Osteoblast (primary cell): Measurements from ENCODE around the gene ASCC1. TPM values are rescaled to one million over a fixed set of nuclear protein-coding genes. Genes with fewer than 3 reads are reported as not detected.

Experiments
- DNase-seq: peaks from one replicate; pipeline ENCODE4 v3.0.0; 2011; ENCODE audit warnings: low spot score, mixed read lengths; ENCODE audit not compliant: insufficient read length; ENCODE audit errors: missing footprints
- H2AFZ ChIP-seq: 2 replicates; pipeline ENCODE4 v1.6.0; 2011; ENCODE audit warnings: mild to moderate bottlenecking, low read length
- H3K27ac ChIP-seq: 2 replicates; pipeline ENCODE4 v1.5.1; 2011; ENCODE audit warnings: mild to moderate bottlenecking, low read depth, low read length, moderate library complexity
- H3K27me3 ChIP-seq: 2 replicates; pipeline ENCODE4 v1.6.0; 2012; ENCODE audit warnings: mild to moderate bottlenecking, control low read depth, inconsistent platforms, low read length, moderate library complexity; ENCODE audit not compliant: insufficient read depth
- H3K36me3 ChIP-seq: 2 replicates; pipeline ENCODE4 v1.5.1; 2011; ENCODE audit warnings: mild to moderate bottlenecking, low read length, control low read depth, moderate library complexity; ENCODE audit not compliant: insufficient read depth
- H3K4me1 ChIP-seq: 2 replicates; pipeline ENCODE4 v1.5.1; 2011; ENCODE audit warnings: mild to moderate bottlenecking, low read length, control low read depth, moderate library complexity; ENCODE audit not compliant: insufficient read depth
- H3K4me2 ChIP-seq: 2 replicates; pipeline ENCODE4 v1.6.0; 2011; ENCODE audit warnings: mild to moderate bottlenecking, low read length; ENCODE audit not compliant: insufficient read depth
- H3K4me3 ChIP-seq: fragments of 200-600 bp; sonication (generic); 3 replicates; pipeline ENCODE4 v1.5.1; 2012; ENCODE audit warnings: mild to moderate bottlenecking, low read length, inconsistent platforms; ENCODE audit not compliant: insufficient read depth
- H3K79me2 ChIP-seq: 2 replicates; pipeline ENCODE4 v1.6.0; 2012; ENCODE audit warnings: mild to moderate bottlenecking, low read length, control low read depth, inconsistent platforms; ENCODE audit not compliant: insufficient read depth
- H3K9me3 ChIP-seq: 2 replicates; pipeline ENCODE4 v1.5.1; 2011; ENCODE audit warnings: low read depth, low read length, control low read depth
- H4K20me1 ChIP-seq: 2 replicates; pipeline ENCODE4 v1.6.0; 2012; ENCODE audit warnings: mild to moderate bottlenecking, low read length, control low read depth; ENCODE audit not compliant: insufficient read depth
- CTCF ChIP-seq: IDR thresholded peaks from 2 replicates; pipeline ENCODE4 v1.5.1; 2011; ENCODE audit warnings: mild to moderate bottlenecking, low read depth, low read length, moderate library complexity; ENCODE audit errors: extremely low read depth
- total RNA-seq: library from RNA; depleted of rRNA; stranded (reverse); fragments of >200 nt; gene quantifications from 2 replicates; pipeline ENCODE4 v1.2.3, GENCODE V29; 2012

ASCC1 gene
- total RNA-seq, 1 donor = 40.2 TPM

GRCh38 chr10:72106154-72106849 lies 109.8 kb downstream of the ASCC1 start:
- TF ChIP-seq CTCF = no peak
- Histone ChIP-seq H3K27me3 (no peaks in the 10 kb centered on the region), H3K79me2 (no peaks in the 10 kb centered on the region), H3K36me3 (no peaks in the 10 kb centered on the region), H3K4me1 (no peaks in the 10 kb centered on the region), H3K4me3 (no peak overlapping the region), H4K20me1 (no peaks in the 10 kb centered on the region), H3K4me2 (no peak overlapping the region), H3K27ac (no peak overlapping the region), H3K9me3 (no peaks in the 10 kb centered on the region), H2AFZ (no peak overlapping the region)
- DNase-seq = no peak

- DNase-seq = no peak
- Histone ChIP-seq H3K4me2 (no peak overlapping the region), H3K9me3 (no peaks in the 10 kb centered on the region), H3K36me3 (no peaks in the 10 kb centered on the region), H3K27me3 (no peaks in the 10 kb centered on the region), H3K4me3 (no peak overlapping the region), H4K20me1 (no peaks in the 10 kb centered on the region), H2AFZ (no peak overlapping the region), H3K27ac (no peak overlapping the region), H3K4me1 (no peaks in the 10 kb centered on the region), H3K79me2 (no peaks in the 10 kb centered on the region)
- no peak for TF ChIP-seq CTCF
Observed at GRCh38 chr10:72105710-72106109, 110.4 kb downstream of the ASCC1 start.

GRCh38 chr10:72105098-72105475 lies 111.0 kb downstream of the ASCC1 start:
- H3K27me3 ChIP-seq = no peaks in the 10 kb centered on the region
- H3K36me3 ChIP-seq = no peaks in the 10 kb centered on the region
- no peaks in the 10 kb centered on the region for H3K79me2 ChIP-seq
- no peak for TF ChIP-seq CTCF
- no peaks in the 10 kb centered on the region for H3K9me3 ChIP-seq
- no peak overlapping the region for H3K27ac ChIP-seq
- H3K4me1 ChIP-seq = no peaks in the 10 kb centered on the region
- no peak overlapping the region for H3K4me3 ChIP-seq
- no peak for DNase-seq
- no peaks in the 10 kb centered on the region for H4K20me1 ChIP-seq
- H2AFZ ChIP-seq = no peak overlapping the region
- H3K4me2 ChIP-seq = no peak overlapping the region

GRCh38 chr10:72104472-72105097 lies 111.5 kb downstream of the ASCC1 start:
- no peak for DNase-seq
- no peak overlapping the region for H3K27ac ChIP-seq
- H4K20me1 ChIP-seq = no peaks in the 10 kb centered on the region
- no peak overlapping the region for H3K4me2 ChIP-seq
- no peaks in the 10 kb centered on the region for H3K36me3 ChIP-seq
- H3K4me3 ChIP-seq = no peak overlapping the region
- H3K79me2 ChIP-seq = no peaks in the 10 kb centered on the region
- H2AFZ ChIP-seq = no peak overlapping the region
- no peak for TF ChIP-seq CTCF
- no peaks in the 10 kb centered on the region for H3K4me1 ChIP-seq
- H3K9me3 ChIP-seq = no peaks in the 10 kb centered on the region
- H3K27me3 ChIP-seq = no peaks in the 10 kb centered on the region
